Stomach (tissue), 9 donors: ENCODE data around the gene TOX3. TPM values are rescaled to one million over a fixed set of nuclear protein-coding genes. Genes with fewer than 3 reads are reported as not detected.

Experiments
- DNase-seq, 2 donors: peaks; one replicate each; pipeline versions ENCODE4 v3.0.0 to v3.0.0-alpha.2; 2013 to 2019
- H3K27ac ChIP-seq, 5 donors: fragments of 200-600 bp in 4 of 5; sonication (generic) in 4 of 5; one replicate each; pipeline ENCODE4 v1.5.1; 2013 to 2019; ENCODE audit warnings: mild to moderate bottlenecking in 1 of 5, moderate library complexity in 1 of 5
- H3K27me3 ChIP-seq, 3 donors: fragments of 200-600 bp; sonication (generic); one replicate each; pipeline ENCODE4 v1.5.1; 2017 to 2019; ENCODE audit warnings: mixed run types in 1 of 3
- H3K36me3 ChIP-seq, 4 donors: fragments of 200-600 bp; sonication (generic); 1 replicate in 3 of 4; 2 replicates in 1 of 4; pipeline ENCODE4 v1.5.1; 2016 to 2019
- H3K4me1 ChIP-seq, 4 donors: fragments of 200-600 bp; sonication (generic); one replicate each; pipeline ENCODE4 v1.5.1; 2016 to 2019
- H3K4me3 ChIP-seq, 4 donors: fragments of 200-600 bp; sonication (generic) in 3 of 4; one replicate each; pipeline ENCODE4 v1.5.1; 2016 to 2019; ENCODE audit warnings: mild to moderate bottlenecking in 1 of 4
- H3K9me3 ChIP-seq, 4 donors: fragments of 200-600 bp; sonication (generic); one replicate each; pipeline ENCODE4 v1.5.1; 2016 to 2019
- CTCF ChIP-seq, 7 experiments: fragments of 450-650 bp in 4 of 7; fragments of 200-600 bp in 3 of 7; sonication (generic) in 3 of 7; IDR thresholded peaks; one replicate each; pipeline ENCODE4 v1.5.1; 2016 to 2019; ENCODE audit warnings: antibody characterized with exemption in 7 of 7, control low read depth in 2 of 7, mild to moderate bottlenecking in 1 of 7
- EP300 ChIP-seq: sonication (generic); formaldehyde crosslinking; IDR thresholded peaks from one replicate; pipeline ENCODE4 v1.6.1; 2017; ENCODE audit warnings: antibody characterized with exemption
- POLR2A ChIP-seq, 4 donors: fragments of 450-650 bp; IDR thresholded peaks; one replicate each; pipeline ENCODE4 v1.6.1; 2016; ENCODE audit warnings: antibody characterized with exemption in 4 of 4, control low read depth in 2 of 4, mild to moderate bottlenecking in 1 of 4, moderate library complexity in 1 of 4
- POLR2AphosphoS5 ChIP-seq, 3 donors: sonication (generic); formaldehyde crosslinking; IDR thresholded peaks; one replicate each; pipeline ENCODE4 v1.6.1; 2016; ENCODE audit warnings: antibody characterized with exemption in 3 of 3
- WGBS, 5 donors: extraction: QIAGEN DNeasy Blood & Tissue Kit in 3 of 5; methylation state at CpG; one replicate each; pipeline versions ENCODE4 v1.1.5 to v1.1.7; 2013 to 2018; 5-methylcytosine and 5-hydroxymethylcytosine counted together
- intact Hi-C: fragments of 100-400 bp; cut with DNase I; formaldehyde crosslinking; loops from one replicate; pipeline ENCODE4 v1.15.1; 2023; ENCODE audit warnings: low total_unique reads
- polyA plus RNA-seq, 3 donors: library from polyadenylated mRNA; stranded (reverse); fragments of 200-250 nt; gene quantifications; one replicate each; pipeline ENCODE4 v1.2.3, GENCODE V29; 2013
- total RNA-seq, 5 donors: library from RNA; depleted of rRNA; stranded (reverse); fragments of >200 nt; gene quantifications; one replicate each; pipeline versions ENCODE4 v1.1.0 to v1.2.3, GENCODE V29; 2014 to 2016
- donor health status: healthy with polysubstance abuse.
- donor health status: Bipolar disorder and iron deficiency.
- donor health status: healthy.

The TOX3 gene
- total and polyA plus RNA-seq, 8 donors, result 6.4 to 169 (median 11.1) TPM

GRCh38 chr16:52521570-52521969 lies 25.4 kb downstream of the TOX3 start:
- Histone ChIP-seq H3K36me3 (peaks cover 0 to 24% (median 4%) of the 10 kb centered on the region in 4 donors), H3K4me1 (peaks cover 0 to 21% (median 14%) of the 10 kb centered on the region in 4 donors), H3K9me3 (no peaks in the 10 kb centered on the region), H3K27me3 (no peaks in the 10 kb centered on the region), H3K4me3 (no peak overlapping the region), H3K27ac (no peak overlapping the region)
- DNase-seq, result no peak
- TF ChIP-seq POLR2AphosphoS5 (IDR thresholded peaks at IDR 0.05), result no peak
- TF ChIP-seq POLR2A (IDR thresholded peaks at IDR 0.05), result no peak
- TF ChIP-seq CTCF (IDR thresholded peaks at IDR 0.05), result no peak
- TF ChIP-seq EP300, result no peak
- WGBS, 5 donors, result 89 to 90% (median 90%) methylated on average over 6 of the region's 6 CpGs
- intact Hi-C loops, result no loop called here

- Histone ChIP-seq H3K27ac (no peak overlapping the region), H3K4me3 (no peak overlapping the region)
- 76 to 84% (median 77%) methylated on average over 5 of the region's 5 CpGs for WGBS, 5 donors
Measured at GRCh38 chr16:52518884-52519283, 28.1 kb downstream of the TOX3 start.

GRCh38 chr16:52515068-52515671 lies 31.8 kb downstream of the TOX3 start:
- intact Hi-C loops, result no loop called here
- Histone ChIP-seq H3K4me3 (no peak overlapping the region), H3K4me1 (peaks cover 0 to 16% (median 12%) of the 10 kb centered on the region in 4 donors), H3K36me3 (peaks cover 0 to 21% (median 4%) of the 10 kb centered on the region in 4 donors), H3K27me3 (no peaks in the 10 kb centered on the region), H3K9me3 (no peaks in the 10 kb centered on the region), H3K27ac (no peak overlapping the region)
- TF ChIP-seq POLR2A (IDR thresholded peaks at IDR 0.05) (no peak), CTCF (IDR thresholded peaks at IDR 0.05) (no peak), EP300 (no peak), POLR2AphosphoS5 (IDR thresholded peaks at IDR 0.05) (no peak)
- DNase-seq, result peak in 1 of 2 donors; percentile 47
- 56 to 68% (median 58%) methylated on average over 4 of the region's 4 CpGs for WGBS, 5 donors

More at GRCh38 chr16:52518884-52519283, 28.1 kb downstream of the TOX3 start:
- Histone ChIP-seq H3K4me1 (peaks cover 0 to 5% (median 0%) of the 10 kb centered on the region in 4 donors), H3K27me3 (no peaks in the 10 kb centered on the region), H3K9me3 (no peaks in the 10 kb centered on the region), H3K36me3 (peaks cover 0 to 24% (median 4%) of the 10 kb centered on the region in 4 donors)
- no peak for TF ChIP-seq EP300
- TF ChIP-seq POLR2A (IDR thresholded peaks at IDR 0.05), result no peak
- TF ChIP-seq CTCF (IDR thresholded peaks at IDR 0.05), result no peak
- TF ChIP-seq POLR2AphosphoS5 (IDR thresholded peaks at IDR 0.05), result no peak
- no peak for DNase-seq
- intact Hi-C loops, result no loop called here

- intact Hi-C loops, result no loop called here
- TF ChIP-seq POLR2A (IDR thresholded peaks at IDR 0.05), result no peak
- TF ChIP-seq CTCF (IDR thresholded peaks at IDR 0.05), result no peak
- TF ChIP-seq POLR2AphosphoS5 (IDR thresholded peaks at IDR 0.05), result no peak
- no peak for TF ChIP-seq EP300
Measured at GRCh38 chr16:52512297-52512987, 34.5 kb downstream of the TOX3 start.

More at GRCh38 chr16:52512297-52512987, 34.5 kb downstream of the TOX3 start:
- Histone ChIP-seq H3K4me1 (peaks cover 0 to 26% (median 13%) of the 10 kb centered on the region in 4 donors), H3K9me3 (no peaks in the 10 kb centered on the region), H3K27me3 (no peaks in the 10 kb centered on the region), H3K4me3 (no peak overlapping the region), H3K36me3 (peaks cover 0 to 11% (median 0%) of the 10 kb centered on the region in 4 donors), H3K27ac (no peak overlapping the region)
- WGBS, 5 donors, result 66 to 83% (median 75%) methylated on average over 4 of the region's 4 CpGs
- DNase-seq, result no peak
